ENCODE data around the gene HOXD8. TPM values are rescaled to one million over a fixed set of nuclear protein-coding genes. Genes with fewer than 3 reads are reported as not detected.

The HOXD8 gene
- total RNA-seq, 2 experiments from 2014 or later = not detected

DNA sequence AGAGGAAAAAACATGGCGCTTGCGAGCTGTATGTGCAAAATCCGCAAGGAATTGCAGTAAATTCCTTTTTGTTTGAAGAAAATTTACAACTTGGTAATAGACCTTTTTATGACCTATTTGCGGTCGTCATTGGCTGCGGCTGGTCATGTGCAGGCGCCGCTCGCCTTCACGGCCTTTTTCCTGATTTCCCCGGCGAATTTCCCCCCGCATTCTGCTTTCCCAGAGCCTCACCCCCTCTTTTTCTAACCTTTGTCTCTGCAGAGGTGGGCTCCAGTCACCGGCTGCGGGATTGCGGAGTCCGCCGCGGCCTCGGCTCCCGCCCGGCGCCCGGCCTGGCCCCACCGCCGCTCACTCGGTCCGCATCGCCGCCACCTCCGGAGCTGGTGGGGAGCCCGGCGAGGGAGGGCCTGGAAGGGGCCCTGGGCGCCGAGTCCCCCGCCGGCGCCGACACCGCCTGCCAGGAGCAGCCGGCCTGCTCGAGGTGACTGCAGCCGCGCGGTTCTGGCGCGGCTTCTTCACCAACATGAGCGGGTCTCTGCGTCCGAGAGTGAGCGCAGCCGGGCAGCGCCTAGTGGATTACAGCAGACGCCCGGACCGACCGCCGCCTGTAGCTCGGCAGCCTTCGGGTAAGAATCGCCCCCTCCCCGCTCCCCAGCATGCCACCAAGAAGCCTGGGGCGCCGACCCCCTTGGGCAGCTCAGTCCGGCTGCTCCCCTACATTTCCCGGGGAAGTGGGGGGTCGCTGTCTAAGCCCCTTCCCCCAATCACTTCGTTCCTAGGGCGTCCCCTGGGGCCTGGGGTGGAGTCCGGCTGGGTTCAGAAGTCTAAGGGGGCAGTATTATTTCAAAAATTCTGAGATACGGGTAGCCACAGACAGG lies 7.1 kb downstream of the HOXD8 start:
- H3K4me3 Mint-ChIP-seq = no peak overlapping the region
- peaks cover 9% of the 10 kb centered on the region for H3K36me3 Mint-ChIP-seq

DNA sequence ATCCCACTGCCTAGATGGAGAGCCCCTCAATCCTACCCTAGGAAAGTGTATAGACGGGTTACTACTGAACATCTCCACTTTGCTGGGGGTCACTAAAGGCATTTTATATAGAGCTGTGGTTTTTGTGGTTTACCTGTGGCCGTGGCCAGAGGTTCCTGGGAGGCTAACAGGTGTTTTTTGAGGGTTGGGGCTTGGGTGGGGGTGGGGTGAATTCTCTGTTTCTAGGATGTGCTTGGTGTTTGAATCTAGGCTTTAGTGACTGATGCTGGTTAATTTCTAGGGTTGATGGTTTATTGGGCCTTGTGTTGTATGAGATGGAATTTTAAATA lies 7.7 kb downstream of the HOXD8 start:
- no peak for DNase-seq
- Mint-ChIP-seq H3K9me3 (peaks cover 6% of the 10 kb centered on the region), H3K4me1 (peaks cover 28% of the 10 kb centered on the region), H3K4me3 (no peak overlapping the region), H3K36me3 (peaks cover 9% of the 10 kb centered on the region), H3K27ac (no peak overlapping the region), H3K27me3 (peaks cover 95% of the 10 kb centered on the region)

More for the DNA sequence above, 7.1 kb downstream of the HOXD8 start:
- Mint-ChIP-seq H3K9me3 (peaks cover 6% of the 10 kb centered on the region), H3K27ac (no peak overlapping the region), H3K4me1 (peaks cover 31% of the 10 kb centered on the region), H3K27me3 (peaks cover 93% of the 10 kb centered on the region)
- no peak for DNase-seq

DNA sequence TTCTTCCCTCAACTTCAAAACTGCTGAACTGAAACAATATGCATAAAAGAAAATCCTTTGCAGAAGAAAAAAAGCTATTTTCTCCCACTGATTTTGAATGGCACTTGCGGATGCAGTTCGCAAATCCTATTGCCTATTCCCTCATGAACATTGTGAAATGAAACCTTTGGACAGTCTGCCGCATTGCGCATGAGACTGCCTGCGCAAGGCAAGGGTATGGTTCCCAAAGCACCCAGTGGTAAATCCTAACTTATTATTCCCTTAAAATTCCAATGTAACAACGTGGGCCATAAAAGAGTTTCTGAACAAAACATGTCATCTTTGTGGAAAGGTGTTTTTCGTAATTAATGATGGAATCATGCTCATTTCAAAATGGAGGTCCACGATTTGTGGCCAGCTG lies 8.4 kb downstream of the HOXD8 start:
- no peak overlapping the region for H3K4me3 Mint-ChIP-seq
- no peak for DNase-seq
- peaks cover 24% of the 10 kb centered on the region for H3K4me1 Mint-ChIP-seq
- no peak overlapping the region for H3K27ac Mint-ChIP-seq
- peaks cover 6% of the 10 kb centered on the region for H3K9me3 Mint-ChIP-seq
- peaks cover 9% of the 10 kb centered on the region for H3K36me3 Mint-ChIP-seq
- peaks cover 91% of the 10 kb centered on the region for H3K27me3 Mint-ChIP-seq

DNA sequence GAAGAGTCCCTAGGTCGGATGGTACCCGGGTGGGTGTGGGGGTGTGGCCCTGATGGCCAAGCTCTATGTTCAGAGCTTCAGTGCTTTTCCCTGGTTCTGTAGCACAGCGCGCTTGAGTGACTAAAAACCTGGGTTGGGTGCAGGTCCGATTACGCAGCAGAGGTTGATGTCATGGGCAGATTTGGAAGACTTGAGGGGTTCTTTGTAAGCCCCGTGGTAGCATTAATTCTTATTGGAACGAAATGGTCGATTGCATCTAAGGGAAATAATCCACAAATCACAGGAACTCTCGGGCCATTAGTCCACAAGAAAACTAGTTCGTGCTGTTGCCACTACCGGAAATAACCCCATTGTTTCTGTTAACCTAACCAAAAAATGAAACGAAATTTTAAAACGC lies 9.0 kb downstream of the HOXD8 start:
- peaks cover 91% of the 10 kb centered on the region for H3K27me3 Mint-ChIP-seq
- peaks cover 6% of the 10 kb centered on the region for H3K9me3 Mint-ChIP-seq
- H3K4me3 Mint-ChIP-seq = no peak overlapping the region
- peaks cover 9% of the 10 kb centered on the region for H3K36me3 Mint-ChIP-seq
- peaks cover 22% of the 10 kb centered on the region for H3K4me1 Mint-ChIP-seq
- no peak for DNase-seq
- no peak overlapping the region for H3K27ac Mint-ChIP-seq

DNA sequence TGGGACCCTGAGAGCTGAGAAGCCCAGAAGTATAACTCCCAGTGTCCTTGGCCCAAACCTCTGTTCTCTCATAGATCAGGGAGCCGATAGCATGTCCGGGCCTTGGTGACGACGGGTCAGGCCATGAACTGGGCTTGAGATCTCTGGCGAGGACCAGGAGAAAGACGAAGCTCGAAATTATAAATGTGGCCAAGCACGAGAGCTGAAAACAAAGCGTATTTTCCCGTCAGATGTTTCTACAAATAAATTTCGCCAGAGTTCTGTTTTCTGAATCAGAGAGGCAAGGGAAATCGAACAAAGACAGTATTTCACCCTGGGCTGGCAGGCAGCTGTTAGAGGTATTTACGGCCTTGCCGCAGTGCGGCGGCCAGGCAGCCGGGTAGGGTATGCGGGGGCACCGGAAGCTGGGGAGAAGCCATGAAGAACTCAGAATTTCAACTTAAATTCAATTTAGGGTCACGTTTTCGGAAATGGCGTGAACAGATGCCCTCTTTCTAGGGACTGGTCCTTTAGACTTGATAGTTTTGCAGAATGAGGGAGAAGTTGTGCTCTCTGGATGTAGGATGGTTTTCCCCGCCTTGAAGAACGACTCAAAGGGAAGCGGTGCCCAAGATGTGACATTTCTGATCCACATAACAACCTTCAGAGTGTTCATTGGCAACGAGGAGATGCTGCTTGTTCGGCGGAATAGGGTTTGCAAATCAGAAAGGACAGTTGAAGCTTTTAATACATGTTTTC lies 9.6 kb downstream of the HOXD8 start:
- H3K36me3 Mint-ChIP-seq = peaks cover 9% of the 10 kb centered on the region
- no peak overlapping the region for H3K4me3 Mint-ChIP-seq
- no peak overlapping the region for H3K27ac Mint-ChIP-seq
- peaks cover 6% of the 10 kb centered on the region for H3K9me3 Mint-ChIP-seq
- peaks cover 91% of the 10 kb centered on the region for H3K27me3 Mint-ChIP-seq
- H3K4me1 Mint-ChIP-seq = peaks cover 22% of the 10 kb centered on the region
- no peak for DNase-seq

DNA sequence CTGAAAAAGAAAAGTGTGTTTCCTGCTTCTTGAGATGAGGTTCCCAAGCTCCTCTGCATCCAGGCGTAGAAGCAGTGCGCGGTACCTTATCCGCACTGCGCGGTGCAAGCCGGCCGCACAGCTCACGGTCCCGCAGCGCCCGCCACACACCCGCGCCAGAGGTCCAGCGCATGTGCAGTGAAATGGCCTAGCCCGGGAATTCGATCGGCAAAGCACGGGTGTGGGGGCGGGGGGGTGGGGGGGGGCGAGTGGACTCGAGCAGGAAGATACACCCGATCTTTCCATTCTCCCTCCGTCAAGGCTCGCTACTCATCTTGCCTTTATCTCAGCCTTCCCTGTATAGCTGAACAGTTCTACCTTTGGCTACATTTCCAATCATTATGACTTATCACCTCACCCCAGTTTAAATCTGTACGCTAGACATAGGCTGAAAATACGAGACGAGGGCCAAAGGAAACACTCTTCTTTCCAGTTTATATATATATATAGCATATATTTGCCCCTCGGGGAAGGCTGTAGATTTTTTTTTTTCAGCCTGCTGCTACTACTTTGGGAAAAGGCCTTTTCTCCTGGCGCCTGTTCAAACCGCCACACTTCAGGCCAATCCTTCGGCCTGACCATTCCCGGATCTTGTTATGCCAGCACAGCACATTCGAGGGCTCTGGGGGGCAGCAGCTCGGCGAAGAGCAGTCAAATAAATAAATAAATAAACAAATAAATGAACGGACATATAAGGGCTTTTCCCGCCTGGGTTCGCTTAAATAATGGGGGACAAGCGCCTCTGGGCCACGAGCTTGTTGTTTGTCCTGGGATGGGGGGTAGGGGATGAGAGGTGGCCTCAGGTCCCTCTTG lies 10.4 kb downstream of the HOXD8 start:
- Mint-ChIP-seq H3K36me3 (peaks cover 9% of the 10 kb centered on the region), H3K9me3 (peaks cover 6% of the 10 kb centered on the region), H3K4me3 (peak overlapping the region; percentile 14), H3K4me1 (peaks cover 22% of the 10 kb centered on the region), H3K27ac (no peak overlapping the region), H3K27me3 (peaks cover 88% of the 10 kb centered on the region)
- no peak for DNase-seq

DNA sequence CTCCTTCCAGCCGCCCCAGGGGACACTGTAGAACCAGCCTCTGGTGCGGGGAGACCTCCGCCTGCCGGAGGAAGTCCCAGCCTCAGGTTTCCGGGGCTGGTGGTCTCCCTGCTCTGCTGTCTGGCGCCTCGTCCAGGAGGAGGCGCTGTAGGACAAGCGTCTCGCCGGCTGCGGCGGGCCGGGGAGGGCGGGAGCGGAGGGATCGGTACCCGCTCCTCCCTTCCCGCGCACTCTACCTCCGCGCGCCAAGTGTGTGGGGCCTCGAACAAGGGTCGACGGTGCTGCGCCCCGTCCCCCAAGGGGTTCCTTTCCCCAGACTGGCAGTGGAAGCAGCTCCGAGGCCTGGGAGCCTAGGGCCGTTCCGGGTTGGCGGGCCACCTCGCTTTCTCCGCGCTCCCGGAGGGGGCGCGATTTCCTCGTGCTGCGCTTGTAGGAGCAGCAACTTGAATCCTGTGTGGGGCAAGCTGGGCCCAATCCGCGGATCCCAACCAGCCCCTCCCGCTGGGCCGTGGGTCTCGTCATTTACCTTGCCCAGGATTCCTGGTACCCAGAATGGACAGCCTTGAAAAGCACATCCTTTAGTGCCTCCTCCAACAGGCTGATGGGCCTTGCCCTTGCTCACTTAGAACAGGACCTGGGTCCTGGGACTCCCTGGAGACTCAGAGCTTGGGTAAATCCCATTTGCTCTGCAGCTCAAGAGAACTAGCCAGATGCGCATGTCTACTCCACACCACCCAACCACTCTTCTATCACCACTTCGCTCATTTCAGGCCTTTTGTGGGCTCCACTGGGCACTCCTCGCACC lies 11.2 kb downstream of the HOXD8 start:
- peaks cover 9% of the 10 kb centered on the region for H3K36me3 Mint-ChIP-seq
- H3K27ac Mint-ChIP-seq = no peak overlapping the region
- H3K4me3 Mint-ChIP-seq = peak overlapping the region; percentile 32
- H3K4me1 Mint-ChIP-seq = peaks cover 21% of the 10 kb centered on the region
- DNase-seq = peak; percentile 83
- peaks cover 5% of the 10 kb centered on the region for H3K9me3 Mint-ChIP-seq
- peaks cover 87% of the 10 kb centered on the region for H3K27me3 Mint-ChIP-seq

DNA sequence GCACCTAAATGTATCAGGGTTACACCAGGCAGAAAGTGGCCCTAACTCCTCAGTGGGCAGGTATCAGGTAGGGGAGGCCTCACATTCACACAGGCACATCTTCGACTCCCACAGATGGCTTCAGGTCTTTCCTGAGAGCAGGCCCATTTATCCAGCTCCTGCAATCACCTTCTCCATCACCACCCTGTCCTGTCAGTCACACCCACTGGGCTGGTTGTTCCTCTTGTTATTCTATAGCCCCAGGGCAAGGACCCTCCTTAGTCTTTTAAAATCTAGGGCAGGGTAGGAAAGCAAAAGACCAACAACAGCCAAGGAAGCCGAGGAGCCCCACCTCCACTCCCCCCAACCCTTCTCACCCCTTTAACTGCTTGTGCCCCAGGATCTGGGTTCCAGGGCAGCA lies 12.8 kb downstream of the HOXD8 start:
- Mint-ChIP-seq H3K27ac (no peak overlapping the region), H3K4me1 (peaks cover 17% of the 10 kb centered on the region), H3K9me3 (peaks cover 4% of the 10 kb centered on the region), H3K4me3 (no peak overlapping the region), H3K36me3 (peaks cover 8% of the 10 kb centered on the region), H3K27me3 (peaks cover 89% of the 10 kb centered on the region)
- no peak for DNase-seq

DNA sequence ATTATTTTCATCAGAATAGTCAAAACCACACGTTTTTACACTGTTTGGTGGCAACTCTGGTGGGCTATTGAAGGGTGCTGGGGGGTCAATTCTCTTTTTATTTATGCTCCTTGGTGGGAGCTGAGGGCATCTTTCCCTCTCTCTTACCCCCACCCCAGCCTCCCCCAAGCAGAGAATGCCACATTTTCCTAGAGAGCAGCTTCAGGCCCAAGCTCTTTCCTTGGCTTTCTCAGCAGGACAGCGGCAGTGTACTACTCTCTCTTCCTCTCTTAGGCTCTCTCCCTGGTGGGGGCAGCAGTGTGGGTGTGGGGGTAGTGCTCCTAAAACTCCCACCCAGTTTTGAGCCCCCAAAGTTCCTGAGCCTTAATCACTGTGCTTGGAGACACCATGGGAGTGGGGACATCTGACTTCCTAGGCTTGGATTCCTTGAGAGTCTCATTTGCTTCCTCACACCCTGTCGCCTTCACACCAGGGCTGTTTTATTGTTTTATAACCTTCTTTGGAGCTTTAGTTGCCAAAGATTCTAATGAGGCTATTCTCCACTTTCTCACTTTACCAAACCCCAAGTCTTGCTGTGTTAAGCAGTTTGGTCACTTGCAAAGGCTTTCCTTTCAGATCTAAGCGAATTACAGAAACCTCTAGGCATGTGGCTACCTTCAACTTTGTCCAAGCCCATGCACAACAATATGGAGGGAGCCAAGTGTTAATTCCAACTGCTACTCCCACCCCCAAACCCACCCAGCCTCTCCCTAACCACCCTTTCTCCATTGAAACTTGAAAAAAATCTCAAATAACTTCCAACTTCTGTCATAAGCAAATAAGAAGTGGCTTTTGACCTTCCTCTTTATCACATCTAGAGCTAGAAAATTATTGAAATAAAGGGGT lies 15.8 kb downstream of the HOXD8 start:
- Mint-ChIP-seq H3K27ac (no peak overlapping the region), H3K36me3 (no peaks in the 10 kb centered on the region), H3K4me1 (peaks cover 8% of the 10 kb centered on the region), H3K27me3 (peaks cover 89% of the 10 kb centered on the region), H3K9me3 (no peaks in the 10 kb centered on the region), H3K4me3 (no peak overlapping the region)
- no peak for DNase-seq

DNA sequence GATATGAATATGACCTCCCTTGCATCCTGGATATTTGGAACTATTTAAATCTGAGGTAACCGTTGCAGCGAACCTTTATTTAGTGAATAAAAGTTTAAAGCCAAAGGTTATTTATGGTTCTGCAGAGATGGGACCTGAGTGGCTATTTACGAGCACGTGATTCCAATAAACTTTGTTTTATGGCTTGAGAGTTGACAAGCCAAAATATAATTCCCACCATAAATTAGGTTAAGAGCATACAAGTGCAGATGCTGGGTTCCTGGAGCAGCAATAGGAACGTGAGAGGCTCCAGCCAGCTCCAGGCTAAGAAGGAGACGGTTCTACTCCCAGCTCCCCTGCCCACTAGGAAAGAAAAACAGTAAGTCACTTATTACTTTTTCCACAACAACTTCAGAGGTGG lies 16.6 kb downstream of the HOXD8 start:
- H3K36me3 Mint-ChIP-seq = no peaks in the 10 kb centered on the region
- H3K27me3 Mint-ChIP-seq = peaks cover 92% of the 10 kb centered on the region
- no peak overlapping the region for H3K27ac Mint-ChIP-seq
- peaks cover 7% of the 10 kb centered on the region for H3K4me1 Mint-ChIP-seq
- no peak for DNase-seq
- no peak overlapping the region for H3K4me3 Mint-ChIP-seq
- H3K9me3 Mint-ChIP-seq = no peaks in the 10 kb centered on the region

DNA sequence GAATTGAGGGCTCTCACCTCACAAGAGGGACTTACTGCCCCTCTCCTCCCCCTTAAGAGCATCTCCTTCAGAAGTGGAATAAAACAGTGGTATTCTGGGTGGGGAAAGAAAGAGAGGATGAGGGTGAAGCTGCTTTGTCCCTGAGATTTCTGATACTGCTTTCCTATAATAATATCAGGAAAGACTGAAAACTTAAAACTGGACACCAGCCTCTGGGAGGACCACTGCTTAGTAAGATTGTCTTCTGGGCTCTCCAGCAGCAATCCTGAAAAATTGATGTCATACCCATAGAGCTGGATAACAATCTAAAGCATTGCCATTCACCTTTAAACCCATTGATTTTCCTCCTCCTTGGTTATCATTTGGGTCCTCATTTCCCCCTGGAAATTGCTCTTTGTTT lies 17.1 kb downstream of the HOXD8 start:
- H3K4me1 Mint-ChIP-seq = peaks cover 4% of the 10 kb centered on the region
- H3K9me3 Mint-ChIP-seq = no peaks in the 10 kb centered on the region
- no peak for DNase-seq
- H3K4me3 Mint-ChIP-seq = no peak overlapping the region
- H3K36me3 Mint-ChIP-seq = no peaks in the 10 kb centered on the region
- H3K27me3 Mint-ChIP-seq = peaks cover 92% of the 10 kb centered on the region
- H3K27ac Mint-ChIP-seq = no peak overlapping the region

DNA sequence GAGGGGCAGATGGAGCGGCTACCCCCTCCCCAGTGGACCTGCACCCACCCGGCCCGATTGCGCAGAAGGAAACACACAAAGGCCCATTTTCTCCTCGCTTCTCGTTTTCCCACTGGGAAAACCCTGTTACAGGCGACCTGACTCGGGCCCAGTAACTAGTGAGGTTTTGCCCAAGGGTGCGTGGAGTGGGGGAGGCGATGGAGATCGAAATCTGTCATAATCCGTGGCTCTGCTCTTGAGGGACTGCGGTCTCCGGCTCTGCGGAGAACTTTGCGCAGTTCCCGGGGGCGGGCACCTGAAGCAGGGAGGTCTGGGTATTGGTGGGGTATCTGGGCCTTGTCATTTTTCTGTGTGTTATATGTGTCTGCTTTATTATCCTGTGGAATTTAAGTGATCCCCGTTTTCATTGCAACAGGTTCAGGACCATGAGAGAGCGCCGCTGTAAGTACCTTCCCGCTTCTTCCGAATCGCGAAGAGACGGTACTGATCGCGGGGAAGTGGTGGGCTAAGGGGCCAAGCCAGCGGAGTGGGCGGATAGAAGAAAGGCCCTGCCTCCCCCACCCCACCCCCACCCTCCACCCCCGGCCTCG lies 17.8 kb downstream of the HOXD8 start:
- H3K27ac Mint-ChIP-seq = no peak overlapping the region
- DNase-seq = no peak
- H3K27me3 Mint-ChIP-seq = peaks cover 93% of the 10 kb centered on the region
- no peaks in the 10 kb centered on the region for H3K36me3 Mint-ChIP-seq
- no peak overlapping the region for H3K4me3 Mint-ChIP-seq
- peaks cover 4% of the 10 kb centered on the region for H3K4me1 Mint-ChIP-seq
- H3K9me3 Mint-ChIP-seq = no peaks in the 10 kb centered on the region

DNA sequence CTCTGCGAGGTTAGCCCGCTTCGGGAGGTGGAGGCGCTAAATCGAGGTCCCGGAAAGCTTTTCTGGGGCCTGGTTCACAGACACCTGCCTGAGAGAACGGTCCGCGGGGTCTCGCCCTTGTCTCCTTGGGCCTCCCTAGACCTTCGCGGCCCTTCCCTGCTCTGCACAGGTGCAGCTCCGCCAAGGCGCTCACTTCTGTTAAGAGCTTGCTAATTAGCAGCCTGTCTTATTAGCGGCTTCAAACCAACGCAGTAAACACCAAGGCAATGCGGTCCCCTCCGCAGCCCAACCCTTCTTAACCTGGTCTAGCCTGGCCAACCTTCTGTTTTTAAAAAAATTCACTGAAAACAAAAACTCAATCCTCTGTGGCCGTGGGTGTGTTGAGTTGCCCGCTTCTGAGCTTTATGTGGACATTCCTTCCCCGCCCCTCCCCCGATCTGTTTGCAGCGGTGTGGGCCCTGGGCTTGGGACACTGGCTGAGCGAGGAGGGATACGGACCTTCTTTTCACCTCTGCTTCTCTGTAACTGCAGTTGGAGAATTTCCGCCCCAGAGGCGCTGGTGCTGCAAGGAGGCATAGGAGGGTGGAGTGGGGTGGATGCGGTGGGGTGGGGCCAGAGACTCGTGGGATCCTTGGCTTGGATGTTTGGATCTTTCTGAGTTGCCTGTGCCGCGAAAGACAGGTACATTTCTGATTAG lies 18.4 kb downstream of the HOXD8 start:
- no peak overlapping the region for H3K4me3 Mint-ChIP-seq
- peaks cover 95% of the 10 kb centered on the region for H3K27me3 Mint-ChIP-seq
- H3K36me3 Mint-ChIP-seq = no peaks in the 10 kb centered on the region
- no peak for DNase-seq
- H3K9me3 Mint-ChIP-seq = no peaks in the 10 kb centered on the region
- H3K4me1 Mint-ChIP-seq = peaks cover 6% of the 10 kb centered on the region
- no peak overlapping the region for H3K27ac Mint-ChIP-seq

All from activated naive CD8-positive, alpha-beta T cell treated with anti-CD3 and anti-CD28 coated beads for 36 hours (primary cell).